Naive thymus-derived CD8-positive, alpha-beta T cell (primary cell): ENCODE results near the gene ZNF607. TPM values are rescaled to one million over a fixed set of nuclear protein-coding genes. Genes with fewer than 3 reads are reported as not detected.
"Not testable (repeated sequence)": the region's sequence is repeated elsewhere in the genome, so short reads cannot be mapped to it uniquely, and the experiment has no call there.

ENCODE experiments used
- ATAC-seq, 2 donors: fragments of 150-1000 bp; cut with Tn5 transposase in 1 of 2; sonication (Bioruptor Pico), chemical (Tn5 transposase) in 1 of 2; 1 replicate in 1 of 2; 2 replicates in 1 of 2; pipeline ENCODE4 v1.10.0; 2021; ENCODE audit warnings: mild to moderate bottlenecking in 2 of 2, moderate library complexity in 2 of 2
- POLR2A ChIA-PET: fragments of 350-600 bp; sonication (Branson Sonifier 250); formaldehyde crosslinking; loops from one replicate; lab custom pipeline; 2021; ENCODE audit warnings: antibody characterized with exemption; lab: Charles Lee
- DNase-seq, 10 donors: peaks; one replicate each; pipeline versions ENCODE4 v3.0.0 to v3.0.0-alpha.2; 2020 to 2022
- H3K27ac Mint-ChIP-seq, 10 donors: one replicate each; pipeline ENCODE4 v1.8.0; 2020 to 2022; ENCODE audit warnings: mild to moderate bottlenecking in 10 of 10, mixed read lengths in 10 of 10, moderate library complexity in 4 of 10, inconsistent platforms in 1 of 10
- H3K27me3 Mint-ChIP-seq, 5 donors: one replicate each; pipeline ENCODE4 v1.8.0; 2021 to 2022; ENCODE audit warnings: mixed read lengths in 5 of 5
- H3K36me3 Mint-ChIP-seq, 3 donors: one replicate each; pipeline ENCODE4 v1.8.0; 2020 to 2022; ENCODE audit warnings: mixed read lengths in 3 of 3, mild to moderate bottlenecking in 2 of 3, inconsistent platforms in 1 of 3
- H3K4me1 Mint-ChIP-seq, 4 donors: one replicate each; pipeline ENCODE4 v1.8.0; 2021 to 2022; ENCODE audit warnings: mixed read lengths in 4 of 4
- H3K4me3 Mint-ChIP-seq, 10 donors: one replicate each; pipeline ENCODE4 v1.8.0; 2020 to 2022; ENCODE audit warnings: mild to moderate bottlenecking in 10 of 10, mixed read lengths in 10 of 10, moderate library complexity in 6 of 10, inconsistent platforms in 1 of 10
- H3K9me3 Mint-ChIP-seq, 9 donors: one replicate each; pipeline ENCODE4 v1.8.0; 2020 to 2022; ENCODE audit warnings: mixed read lengths in 9 of 9, mild to moderate bottlenecking in 3 of 9, inconsistent platforms in 1 of 9, moderate library complexity in 1 of 9
- polyA plus RNA-seq, 3 donors: library from polyadenylated mRNA; unstranded; fragments of 300-500 nt; fragmentation: Illumina TruSeq; gene quantifications; one replicate each; pipeline ENCODE4 v1.2.3, GENCODE V29; 2021
- total RNA-seq, 8 experiments: library from RNA in 2 of 8; stranded (reverse) in 2 of 8; gene quantifications; one replicate each; pipeline ENCODE4 v1.2.3 and lab custom pipeline; 2021 to 2026

ZNF607 gene
- total and polyA plus RNA-seq, 5 experiments from 2014 or later: 1.9 to 12.2 (median 7.9) TPM

- H3K4me3 Mint-ChIP-seq: peak overlapping the region in 7 of 10 donors; percentile 9 to 90 (median 34)
- DNase-seq (no peak), ATAC-seq (no peak)
- peaks cover 9 to 39% (median 26%) of the 10 kb centered on the region in 3 donors for H3K36me3 Mint-ChIP-seq
- H3K27ac Mint-ChIP-seq: peak overlapping the region in 1 of 10 donors; percentile 60
- H3K27me3 Mint-ChIP-seq: no peaks in the 10 kb centered on the region
- peaks cover 8 to 55% (median 18%) of the 10 kb centered on the region in 9 donors for H3K9me3 Mint-ChIP-seq
- peaks cover 6 to 13% (median 12%) of the 10 kb centered on the region in 4 donors for H3K4me1 Mint-ChIP-seq
- POLR2A ChIA-PET: interaction anchor here (1.0 to 1.8 kb wide), 4 partner anchors 38 to 225 kb away, joined by 3 to 13 read pairs (median 6); partner anchors contain the start of genes ZFP30, ZNF570 and ZNF573
These were observed 26.5 kb downstream of the ZNF607 start for GRCh38 chr19:37692956-37693620.

- Mint-ChIP-seq H3K36me3 (peaks cover 12 to 37% (median 15%) of the 10 kb centered on the region in 3 donors), H3K4me3 (peak overlapping the region; percentile 89 to 99 (median 94)), H3K27ac (peak overlapping the region; percentile 87 to 99 (median 98)), H3K4me1 (peaks cover 6 to 13% (median 12%) of the 10 kb centered on the region in 4 donors), H3K9me3 (peaks cover under 1 to 55% (median 13%) of the 10 kb centered on the region in 9 donors), H3K27me3 (no peaks in the 10 kb centered on the region)
- peak; percentile 55 to 93 (median 75) for DNase-seq
- ATAC-seq: peak; percentile 95 to 98
- POLR2A ChIA-PET: interaction anchor here (0.6 to 1.8 kb wide), 7 partner anchors 17 to 232 kb away, joined by 3 to 13 read pairs (median 4); partner anchors contain the start of genes ZFP30, ZNF540, ZNF570 and ZNF571
These were observed 27.6 kb downstream of the ZNF607 start for GRCh38 chr19:37691881-37692504.

- no peak overlapping the region for H3K4me3 Mint-ChIP-seq
- POLR2A ChIA-PET: interaction anchor here (0.7 kb wide), 2 partner anchors 17 to 36 kb away, joined by 3 to 4 read pairs; no protein-coding TSS in a partner anchor
- H3K4me1 Mint-ChIP-seq: peaks cover 0 to 1% (median 0%) of the 10 kb centered on the region in 4 donors
- H3K9me3 Mint-ChIP-seq: peaks cover 2 to 72% (median 36%) of the 10 kb centered on the region in 9 donors
- no peak for ATAC-seq
- no peak overlapping the region for H3K27ac Mint-ChIP-seq
- no peak for DNase-seq
- H3K36me3 Mint-ChIP-seq: peaks cover 35 to 63% (median 42%) of the 10 kb centered on the region in 3 donors
- no peaks in the 10 kb centered on the region for H3K27me3 Mint-ChIP-seq
These were observed 36.0 kb downstream of the ZNF607 start for GRCh38 chr19:37683520-37683919.

- no peak for ATAC-seq
These were observed 50.1 kb downstream of the ZNF607 start for GRCh38 chr19:37669450-37669914.

GRCh38 chr19:37657157-37657556 lies 62.4 kb downstream of the ZNF607 start:
- H3K36me3 Mint-ChIP-seq: peaks cover 2 to 12% (median 8%) of the 10 kb centered on the region in 3 donors
- H3K27me3 Mint-ChIP-seq, ATAC-seq, POLR2A ChIA-PET, DNase-seq: not testable (repeated sequence)
- peak overlapping the region in 4 of 10 donors; percentile 83 to 98 (median 97) for H3K27ac Mint-ChIP-seq
- peaks cover 21 to 39% (median 30%) of the 10 kb centered on the region in 4 donors for H3K4me1 Mint-ChIP-seq
- H3K4me3 Mint-ChIP-seq: peak overlapping the region in 9 of 10 donors; percentile 38 to 99 (median 96)
- H3K9me3 Mint-ChIP-seq: peaks cover 0 to 29% (median 9%) of the 10 kb centered on the region in 9 donors

More at GRCh38 chr19:37669450-37669914, 50.1 kb downstream of the ZNF607 start:
- H3K27me3 Mint-ChIP-seq: no peaks in the 10 kb centered on the region
- no peak for DNase-seq
- no peaks in the 10 kb centered on the region for H3K4me1 Mint-ChIP-seq
- peaks cover 10 to 93% (median 32%) of the 10 kb centered on the region in 9 donors for H3K9me3 Mint-ChIP-seq
- H3K36me3 Mint-ChIP-seq: peaks cover 2 to 52% (median 28%) of the 10 kb centered on the region in 3 donors
- H3K27ac Mint-ChIP-seq: no peak overlapping the region
- POLR2A ChIA-PET: no interaction called here
- H3K4me3 Mint-ChIP-seq: no peak overlapping the region

GRCh38 chr19:37655689-37656371 lies 63.7 kb downstream of the ZNF607 start:
- peak; percentile 73 to 92 (median 86) for DNase-seq
- peak; percentile 77 to 80 for ATAC-seq
- Mint-ChIP-seq H3K4me3 (peak overlapping the region; percentile 87 to 99 (median 96)), H3K9me3 (peaks cover 0 to 15% (median 5%) of the 10 kb centered on the region in 9 donors), H3K36me3 (peaks cover 5 to 16% (median 6%) of the 10 kb centered on the region in 3 donors), H3K27ac (peak overlapping the region; percentile 83 to 98 (median 98)), H3K27me3 (no peaks in the 10 kb centered on the region), H3K4me1 (peaks cover 21 to 39% (median 30%) of the 10 kb centered on the region in 4 donors)
- POLR2A ChIA-PET: interaction anchor here (0.7 to 1.3 kb wide), 4 partner anchors 37 to 187 kb away, joined by 3 to 8 read pairs (median 4); partner anchors contain the start of genes ZNF540, ZNF570, ZNF571 and ZNF793

- Mint-ChIP-seq H3K27me3 (no peaks in the 10 kb centered on the region), H3K4me1 (peaks cover 21 to 39% (median 30%) of the 10 kb centered on the region in 4 donors), H3K27ac (peak within 1 kb of the TSS; percentile 83 to 98 (median 98)), H3K36me3 (peaks cover 5 to 16% (median 11%) of the 10 kb centered on the region in 3 donors), H3K9me3 (peaks cover 0 to 15% (median 2%) of the 10 kb centered on the region in 9 donors), H3K4me3 (peak within 1 kb of the TSS; percentile 87 to 99 (median 96))
- POLR2A ChIA-PET: interaction anchor here (0.7 to 1.3 kb wide), 6 partner anchors 37 to 285 kb away, joined by 3 to 8 read pairs (median 4); partner anchors contain the start of genes ZNF527, ZNF540, ZNF569 and ZNF570
- DNase-seq (peak; percentile 71 to 86 (median 78)), ATAC-seq (peak; percentile 60 to 77)
These were observed 64.3 kb downstream of the ZNF607 start, which contains the start of gene ZFP30 for GRCh38 chr19:37655301-37655688. Gene ZFP30, minus strand, starts transcription at chr19:37655465. Its CDS starts 7,643 bp downstream, at chr19:37647822.

GRCh38 chr19:37654629-37655300 lies 64.8 kb downstream of the ZNF607 start:
- Mint-ChIP-seq H3K36me3 (peaks cover 9 to 19% (median 17%) of the 10 kb centered on the region in 3 donors), H3K9me3 (peaks cover 0 to 20% (median 4%) of the 10 kb centered on the region in 9 donors), H3K4me1 (peaks cover 21 to 39% (median 30%) of the 10 kb centered on the region in 4 donors), H3K27me3 (no peaks in the 10 kb centered on the region), H3K27ac (peak overlapping the region; percentile 74 to 98 (median 98)), H3K4me3 (peak overlapping the region; percentile 87 to 99 (median 96))
- peak in 9 of 10 donors; percentile 1 to 36 (median 10) for DNase-seq
- ATAC-seq: peak in 1 of 2 donors; percentile 12
- POLR2A ChIA-PET: interaction anchor here (0.7 to 1.3 kb wide), 6 partner anchors 38 to 284 kb away, joined by 3 to 8 read pairs (median 4); partner anchors contain the start of genes ZNF527, ZNF540, ZNF569 and ZNF570

GRCh38 chr19:37654118-37654517 lies 65.4 kb downstream of the ZNF607 start:
- no peak for ATAC-seq
- DNase-seq: peak in 2 of 10 donors; percentile 1
- H3K4me3 Mint-ChIP-seq: peak overlapping the region; percentile 87 to 99 (median 96)
- H3K9me3 Mint-ChIP-seq: peaks cover 0 to 22% (median 10%) of the 10 kb centered on the region in 9 donors
- no peaks in the 10 kb centered on the region for H3K27me3 Mint-ChIP-seq
- peaks cover 8 to 23% (median 21%) of the 10 kb centered on the region in 3 donors for H3K36me3 Mint-ChIP-seq
- POLR2A ChIA-PET: interaction anchor here (0.9 to 1.0 kb wide), 2 partner anchors 187 to 284 kb away, joined by 3 read pairs; partner anchors contain the start of genes ZNF527 and ZNF569
- peaks cover 21 to 39% (median 30%) of the 10 kb centered on the region in 4 donors for H3K4me1 Mint-ChIP-seq
- peak overlapping the region; percentile 74 to 98 (median 98) for H3K27ac Mint-ChIP-seq
